ENCODE measurements around the gene HPCAL1. TPM values are rescaled to one million over a fixed set of nuclear protein-coding genes. Genes with fewer than 3 reads are reported as not detected.

HPCAL1 gene
- total and polyA plus RNA-seq, 11 donors, result 18.9 to 63.2 (median 40.5) TPM

GRCh38 chr2:10304458-10305253, 2.0 kb downstream of the HPCAL1 start:
- intact Hi-C loops (cut with DNase I), result loop anchor here (2.0 to 10.0 kb wide), 10 partner anchors 24 to 182 kb away; partner anchors contain the start of gene RRM2 (in 4 of the 10)
- TF ChIP-seq CTCF (IDR thresholded peaks at IDR 0.05) (no peak), POLR2A (IDR thresholded peaks at IDR 0.05) (no peak)
- H3K4me1 ChIP-seq, result peaks cover 3 to 52% (median 40%) of the 10 kb centered on the region in 12 donors
- peak overlapping the region in 9 of 12 donors; percentile 1 to 88 (median 80) for H3K27ac ChIP-seq
- peak overlapping the region; percentile 57 to 96 (median 89) for H3K4me3 ChIP-seq
- no peaks in the 10 kb centered on the region for H3K9me3 ChIP-seq
- no peaks in the 10 kb centered on the region for H3K27me3 ChIP-seq
- 46 to 59% (median 56%) methylated on average over 27 to 28 of the region's 28 CpGs for WGBS, 4 donors
- no peak for DNase-seq
- no peaks in the 10 kb centered on the region for H3K36me3 ChIP-seq
- ATAC-seq, result no peak

- Histone ChIP-seq H3K4me3 (peak overlapping the region in 10 of 12 donors; percentile 57 to 96 (median 88)), H3K4me1 (peaks cover 3 to 52% (median 40%) of the 10 kb centered on the region in 12 donors), H3K27ac (peak overlapping the region in 5 of 12 donors; percentile 5 to 85 (median 58)), H3K36me3 (no peaks in the 10 kb centered on the region), H3K27me3 (no peaks in the 10 kb centered on the region), H3K9me3 (no peaks in the 10 kb centered on the region)
- no peak for ATAC-seq
- intact Hi-C loops (cut with DNase I), result loop anchor here in 8 of 10 donors (2.0 to 10.0 kb wide), 7 partner anchors 24 to 180 kb away; partner anchors contain the start of gene RRM2 (in 2 of the 8)
- no peak for TF ChIP-seq CTCF (IDR thresholded peaks at IDR 0.05)
- no peak for TF ChIP-seq POLR2A (IDR thresholded peaks at IDR 0.05)
- DNase-seq, result no peak
- 58 to 77% (median 71%) methylated on average over 4 of the region's 4 CpGs for WGBS, 4 donors
These were observed 2.5 kb downstream of the HPCAL1 start for GRCh38 chr2:10305254-10305635.

GRCh38 chr2:10305715-10306114, 3.0 kb downstream of the HPCAL1 start:
- H3K27ac ChIP-seq, result peak overlapping the region in 2 of 12 donors; percentile 20 to 58
- H3K36me3 ChIP-seq, result no peaks in the 10 kb centered on the region
- ATAC-seq (no peak), DNase-seq (no peak)
- intact Hi-C loops (cut with DNase I), result loop anchor here in 8 of 10 donors (2.0 to 10.0 kb wide), 8 partner anchors 23 to 181 kb away; partner anchors contain the start of gene RRM2 (in 2 of the 8)
- peaks cover 3 to 52% (median 40%) of the 10 kb centered on the region in 12 donors for H3K4me1 ChIP-seq
- no peaks in the 10 kb centered on the region for H3K27me3 ChIP-seq
- TF ChIP-seq CTCF (IDR thresholded peaks at IDR 0.05) (no peak), POLR2A (IDR thresholded peaks at IDR 0.05) (no peak)
- WGBS, 4 donors, result 89 to 92% (median 90%) methylated on average over 7 to 10 of the region's 10 CpGs
- peak overlapping the region in 3 of 12 donors; percentile 57 to 92 (median 90) for H3K4me3 ChIP-seq
- no peaks in the 10 kb centered on the region for H3K9me3 ChIP-seq

GRCh38 chr2:10306901-10307463, 4.3 kb downstream of the HPCAL1 start:
- 68 to 84% (median 75%) methylated on average over 4 of the region's 4 CpGs for WGBS, 4 donors
- H3K4me1 ChIP-seq, result peaks cover 3 to 48% (median 38%) of the 10 kb centered on the region in 12 donors
- intact Hi-C loops (cut with DNase I), result loop anchor here in 7 of 10 donors (2.0 to 10.0 kb wide), 6 partner anchors 98 to 182 kb away; partner anchors contain the start of gene RRM2 (in 2 of the 7)
- DNase-seq (no peak), ATAC-seq (no peak)
- no peaks in the 10 kb centered on the region for H3K36me3 ChIP-seq
- H3K27ac ChIP-seq, result no peak overlapping the region
- no peaks in the 10 kb centered on the region for H3K9me3 ChIP-seq
- no peak for TF ChIP-seq POLR2A (IDR thresholded peaks at IDR 0.05)
- TF ChIP-seq CTCF (IDR thresholded peaks at IDR 0.05), result no peak
- H3K27me3 ChIP-seq, result no peaks in the 10 kb centered on the region
- H3K4me3 ChIP-seq, result no peak overlapping the region
